ENCODE data around the gene RAI1. TPM values are rescaled to one million over a fixed set of nuclear protein-coding genes. Genes with fewer than 3 reads are reported as not detected.
A peak's percentile ranks its signal among the peaks of the same experiment; 100 is the strongest.

The RAI1 gene
- total RNA-seq, 1 donor = 9.1 TPM

- H3K4me3 ChIP-seq (ENCODE audit: low read depth, low read length) = peak overlapping the region; percentile 60
- no peak for DNase-seq (ENCODE audit: low read depth)
- TF ChIP-seq CTCF (IDR thresholded peaks at IDR 0.05; ENCODE audit: insufficient read depth, low read length) = no peak
These were observed 43.9 kb downstream of the RAI1 start for GRCh38 chr17:17725011-17725751.

DNA sequence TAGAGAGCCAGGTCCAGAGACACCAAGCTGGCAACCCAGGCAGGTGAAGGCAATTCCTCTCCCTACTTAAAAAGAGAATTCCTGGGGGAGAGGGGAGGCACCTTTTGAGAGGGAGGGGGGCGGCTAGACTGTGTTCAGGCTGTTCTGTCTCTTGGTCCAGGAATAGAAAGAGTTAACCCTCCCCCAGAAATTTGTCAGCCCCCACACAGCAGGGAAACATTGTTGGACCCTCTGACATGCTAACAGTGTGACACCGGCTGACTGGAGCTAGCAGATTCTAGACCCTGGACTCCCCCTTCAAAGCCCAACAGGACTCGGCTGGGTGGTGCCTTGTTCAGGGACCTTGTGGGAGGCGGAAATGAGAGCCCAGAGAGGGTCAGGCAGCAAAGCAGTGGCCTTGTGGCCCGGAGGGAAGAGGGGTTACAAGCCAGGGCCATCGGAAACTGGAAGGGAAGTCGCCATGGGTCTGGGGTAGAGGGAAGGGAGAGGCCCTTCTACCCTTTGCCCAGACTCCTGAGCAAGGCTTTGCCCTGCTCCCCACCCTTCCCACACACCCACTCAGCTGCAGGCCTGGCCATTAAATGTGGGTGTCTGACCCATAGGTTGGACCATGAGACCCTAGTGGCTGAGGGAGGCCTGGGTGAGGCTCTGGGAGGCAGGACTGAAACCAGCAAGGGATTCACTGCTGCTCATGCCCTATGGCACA is 44.6 kb downstream of the RAI1 start:
- TF ChIP-seq CTCF (IDR thresholded peaks at IDR 0.05; ENCODE audit: insufficient read depth, low read length) = no peak
- H3K4me3 ChIP-seq (ENCODE audit: low read depth, low read length) = no peak overlapping the region
- DNase-seq (ENCODE audit: low read depth) = no peak

GRCh38 chr17:17726458-17727060 is 45.3 kb downstream of the RAI1 start:
- TF ChIP-seq CTCF (IDR thresholded peaks at IDR 0.05; ENCODE audit: insufficient read depth, low read length) = no peak
- no peak for DNase-seq (ENCODE audit: low read depth)
- no peak overlapping the region for H3K4me3 ChIP-seq (ENCODE audit: low read depth, low read length)

- H3K4me3 ChIP-seq (ENCODE audit: low read depth, low read length) = no peak overlapping the region
- DNase-seq (ENCODE audit: low read depth) = no peak
- TF ChIP-seq CTCF (IDR thresholded peaks at IDR 0.05; ENCODE audit: insufficient read depth, low read length) = no peak
These were observed 45.9 kb downstream of the RAI1 start for GRCh38 chr17:17727111-17727659.

DNA sequence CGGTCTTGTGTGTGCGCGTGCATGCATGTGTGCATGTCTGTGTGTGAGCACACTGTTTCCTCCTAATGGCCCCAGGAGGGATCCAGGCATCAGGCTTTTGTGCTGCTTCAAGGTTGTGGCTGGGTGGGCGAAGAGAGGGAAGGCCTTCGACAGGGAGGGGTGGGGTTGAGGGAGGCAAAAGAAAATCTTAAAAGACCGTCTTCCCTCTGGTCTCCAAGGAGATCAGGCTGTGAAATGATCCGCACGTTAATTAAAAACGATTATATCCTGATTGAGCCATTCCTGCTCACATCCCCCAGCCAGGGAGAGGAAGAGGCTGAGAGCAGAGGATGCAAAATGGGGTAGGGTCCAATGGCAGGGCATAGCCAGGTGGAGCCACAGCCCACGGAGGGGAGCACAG is 46.9 kb downstream of the RAI1 start:
- no peak overlapping the region for H3K4me3 ChIP-seq (ENCODE audit: low read depth, low read length)
- DNase-seq (ENCODE audit: low read depth) = no peak
- no peak for TF ChIP-seq CTCF (IDR thresholded peaks at IDR 0.05; ENCODE audit: insufficient read depth, low read length)

- TF ChIP-seq CTCF (IDR thresholded peaks at IDR 0.05; ENCODE audit: insufficient read depth, low read length) = no peak
- H3K4me3 ChIP-seq (ENCODE audit: low read depth, low read length) = no peak overlapping the region
- no peak for DNase-seq (ENCODE audit: low read depth)
These were observed 47.4 kb downstream of the RAI1 start for GRCh38 chr17:17728550-17729251.

Measured in fibroblast of the aortic adventitia (primary cell).